ENCODE data around the gene DYNC2H1.

Gene DYNC2H1

GRCh38 chr11:103396237-103396636, 287.0 kb downstream of the DYNC2H1 start:
- no peak for TF ChIP-seq CTCF (IDR thresholded peaks at IDR 0.05; ENCODE audit: low read depth, low read length, missing control alignments)
- no peak for DNase-seq (ENCODE audit: low read depth)
- no peak overlapping the region for H3K4me3 ChIP-seq (ENCODE audit: low read depth, low read length)

GRCh38 chr11:103397369-103397768, 288.1 kb downstream of the DYNC2H1 start:
- DNase-seq (ENCODE audit: low read depth), result no peak
- TF ChIP-seq CTCF (IDR thresholded peaks at IDR 0.05; ENCODE audit: low read depth, low read length, missing control alignments), result no peak

GRCh38 chr11:103398829-103399228, 289.6 kb downstream of the DYNC2H1 start:
- TF ChIP-seq CTCF (IDR thresholded peaks at IDR 0.05; ENCODE audit: low read depth, low read length, missing control alignments), result no peak
- no peak overlapping the region for H3K4me3 ChIP-seq (ENCODE audit: low read depth, low read length)
- DNase-seq (ENCODE audit: low read depth), result no peak

More at GRCh38 chr11:103397369-103397768, 288.1 kb downstream of the DYNC2H1 start:
- no peak overlapping the region for H3K4me3 ChIP-seq (ENCODE audit: low read depth, low read length)

GRCh38 chr11:103406357-103406756, 297.1 kb downstream of the DYNC2H1 start:
- no peak for DNase-seq (ENCODE audit: low read depth)
- no peak overlapping the region for H3K4me3 ChIP-seq (ENCODE audit: low read depth, low read length)
- no peak for TF ChIP-seq CTCF (IDR thresholded peaks at IDR 0.05; ENCODE audit: low read depth, low read length, missing control alignments)

- H3K4me3 ChIP-seq (ENCODE audit: low read depth, low read length), result no peak overlapping the region
- DNase-seq (ENCODE audit: low read depth), result no peak
- TF ChIP-seq CTCF (IDR thresholded peaks at IDR 0.05; ENCODE audit: low read depth, low read length, missing control alignments), result no peak
These were observed 298.4 kb downstream of the DYNC2H1 start for GRCh38 chr11:103407641-103408040.

GRCh38 chr11:103413266-103413888, 304.2 kb downstream of the DYNC2H1 start:
- no peak overlapping the region for H3K4me3 ChIP-seq (ENCODE audit: low read depth, low read length)
- DNase-seq (ENCODE audit: low read depth), result no peak
- no peak for TF ChIP-seq CTCF (IDR thresholded peaks at IDR 0.05; ENCODE audit: low read depth, low read length, missing control alignments)

GRCh38 chr11:103418014-103418413, 308.8 kb downstream of the DYNC2H1 start:
- DNase-seq (ENCODE audit: low read depth), result no peak
- TF ChIP-seq CTCF (IDR thresholded peaks at IDR 0.05; ENCODE audit: low read depth, low read length, missing control alignments), result no peak
- H3K4me3 ChIP-seq (ENCODE audit: low read depth, low read length), result no peak overlapping the region
